H1 (cell line): ENCODE measurements around the gene CCDC88C.

ENCODE experiments used
- ATF3 ChIP-seq: IDR thresholded peaks from 2 replicates; pipeline ENCODE4 v1.6.1; 2011; ENCODE audit warnings: low read depth, mild to moderate bottlenecking, low read length; ENCODE audit not compliant: insufficient read depth
- CTCF ChIP-seq, 3 experiments: IDR thresholded peaks; 1 replicate in 2 of 3; 2 replicates in 1 of 3; pipeline versions ENCODE4 v1.5.1 to v1.6.1; 2011; ENCODE audit warnings: low read length in 3 of 3, mild to moderate bottlenecking in 3 of 3, inconsistent platforms in 2 of 3, low read depth in 1 of 3, moderate library complexity in 1 of 3; ENCODE audit not compliant: insufficient read depth in 1 of 3; ENCODE audit errors: control extremely low read depth in 1 of 3
- E2F6 ChIP-seq: IDR thresholded peaks from 2 replicates; pipeline ENCODE4 v1.6.1; 2012; ENCODE audit warnings: inconsistent platforms
- EZH2 ChIP-seq: fragments of 200-600 bp; sonication (generic); IDR thresholded peaks from 2 replicates; pipeline ENCODE4 v1.7.1; 2012; ENCODE audit warnings: low read depth, mild to moderate bottlenecking, moderate library complexity, low read length, inconsistent platforms; ENCODE audit not compliant: severe bottlenecking
- GTF2F1 ChIP-seq: IDR thresholded peaks from 2 replicates; pipeline ENCODE4 v1.6.1; 2012; ENCODE audit warnings: low read depth, low read length, improper control_type of control experiment, borderline replicate concordance
- JUN ChIP-seq: IDR thresholded peaks from 2 replicates; pipeline ENCODE4 v1.6.1; 2011; ENCODE audit warnings: low read depth, mild to moderate bottlenecking, improper control_type of control experiment, low read length
- JUND ChIP-seq: IDR thresholded peaks from 2 replicates; pipeline ENCODE4 v1.6.1; 2011; ENCODE audit warnings: mild to moderate bottlenecking, improper control_type of control experiment, low read length
- KDM5A ChIP-seq: fragments of 200-600 bp; IDR thresholded peaks from 2 replicates; pipeline ENCODE4 v1.7.1; 2012; ENCODE audit warnings: mild to moderate bottlenecking, low read length, inconsistent platforms, mixed read lengths
- MAX ChIP-seq: IDR thresholded peaks from 2 replicates; pipeline ENCODE4 v1.6.1; 2012; ENCODE audit warnings: inconsistent platforms
- PHF8 ChIP-seq: fragments of 200-600 bp; sonication (generic); conservative IDR thresholded peaks from 2 replicates; pipeline ENCODE4 v1.7.1; 2012; ENCODE audit warnings: low read depth, mild to moderate bottlenecking, inconsistent platforms, low read length, moderate library complexity
- POLR2A ChIP-seq, 2 experiments: IDR thresholded peaks; 1 replicate in 1 of 2; 2 replicates in 1 of 2; pipeline ENCODE4 v1.6.1; 2011; ENCODE audit warnings: low read depth in 2 of 2, low read length in 2 of 2, mild to moderate bottlenecking in 2 of 2; ENCODE audit errors: control extremely low read depth in 1 of 2
- POLR2AphosphoS5 ChIP-seq: IDR thresholded peaks from 2 replicates; pipeline ENCODE4 v1.6.1; 2011; ENCODE audit warnings: low read depth, low read length
- RAD21 ChIP-seq, 2 experiments: IDR thresholded peaks in 1 of 2; conservative IDR thresholded peaks in 1 of 2; 2 replicates each; pipeline ENCODE4 v1.6.1; 2011; ENCODE audit warnings: low read depth in 2 of 2, low read length in 2 of 2, improper control_type of control experiment in 1 of 2, inconsistent platforms in 1 of 2, mild to moderate bottlenecking in 1 of 2, moderate library complexity in 1 of 2

- TF ChIP-seq POLR2A (IDR thresholded peaks at IDR 0.05; ENCODE audit: control extremely low read depth in 1 of 2, low read depth in 2 of 2, low read length in 2 of 2), result no peak
- TF ChIP-seq CTCF (IDR thresholded peaks at IDR 0.05; ENCODE audit: control extremely low read depth in 1 of 3, insufficient read depth in 1 of 3, low read depth in 1 of 3, low read length in 3 of 3), result no peak
- TF ChIP-seq EZH2, result no peak
- TF ChIP-seq KDM5A, result no peak
- TF ChIP-seq PHF8, result no peak
- no peak for TF ChIP-seq GTF2F1
- TF ChIP-seq RAD21 (IDR thresholded peaks at IDR 0.05 in 1 of 2, conservative IDR thresholded peaks at IDR 0.05 in 1 of 2; ENCODE audit: low read depth in 2 of 2, low read length in 2 of 2), result no peak
- TF ChIP-seq E2F6, result no peak
- no peak for TF ChIP-seq JUN
- TF ChIP-seq JUND, result no peak
- TF ChIP-seq POLR2AphosphoS5, result no peak
- TF ChIP-seq MAX, result no peak
- no peak for TF ChIP-seq ATF3
Observed at GRCh38 chr14:91265404-91265803, 152.2 kb downstream of the CCDC88C start.
